GM13977 (cell line): ENCODE results near the gene EDDM13.
"Not testable (repeated sequence)": the region's sequence is repeated elsewhere in the genome, so short reads cannot be mapped to it uniquely, and the experiment has no call there.

Experiments
- DNase-seq: peaks from one replicate; pipeline ENCODE4 v3.0.0; 2012; ENCODE audit warnings: low spot score
- in situ Hi-C: fragments of 300-500 bp; cut with MboI; formaldehyde crosslinking; loops from one replicate; pipeline ENCODE4 v1.12.0; 2022; ENCODE audit warnings: low sequenced_read_pairs, low pct_unique_long_range_greater_than_20kb, mixed read lengths, inconsistent platforms; ENCODE audit not compliant: unreplicated experiment
- TF ChIP-seq, protein P1 (sequence below): IDR thresholded peaks from 2 replicates; pipeline ENCODE4 v1.5.1; 2012; ENCODE audit warnings: mild to moderate bottlenecking, control low read depth; ENCODE audit not compliant: insufficient read depth; ENCODE audit errors: extremely low read depth, missing control alignments

Gene EDDM13, protein sequence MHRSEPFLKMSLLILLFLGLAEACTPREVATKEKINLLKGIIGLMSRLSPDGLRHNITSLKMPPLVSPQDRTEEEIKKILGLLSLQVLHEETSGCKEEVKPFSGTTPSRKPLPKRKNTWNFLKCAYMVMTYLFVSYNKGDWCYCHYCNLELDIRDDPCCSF

DNA sequence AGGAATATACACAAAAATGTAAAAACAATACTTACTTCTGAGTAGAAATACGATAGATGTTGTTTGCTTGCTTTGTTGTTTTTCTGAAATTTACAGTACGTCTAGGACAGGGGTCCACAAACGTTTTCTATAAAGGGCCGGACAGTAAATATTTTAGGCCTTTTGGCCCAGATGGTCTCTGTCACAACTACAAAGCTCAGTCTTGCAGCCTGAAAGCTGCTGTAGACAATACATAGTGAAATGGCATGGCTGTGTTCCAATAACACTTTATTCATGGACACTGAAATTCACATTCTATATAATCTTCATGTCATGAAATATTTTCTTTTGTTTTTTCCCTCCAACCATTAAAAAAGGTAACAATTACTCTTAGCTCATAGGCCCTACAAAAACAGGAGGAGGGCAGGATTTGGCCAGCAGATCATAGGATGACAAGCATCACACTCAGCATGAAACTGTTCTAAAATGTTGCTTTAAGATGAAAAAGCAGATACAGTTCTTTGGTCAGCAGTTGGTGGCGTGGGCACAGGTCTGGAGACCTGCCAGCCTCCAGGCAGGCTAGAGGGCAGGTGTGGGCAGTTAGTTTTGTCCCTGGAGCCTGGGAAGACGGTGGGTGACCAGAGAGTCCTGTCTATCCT is at the start of gene EDDM13:
EDDM13 (plus strand) TSS at position 588 of the 638 bp plus-strand sequence. CDS start 87 bp downstream, outside the sequence.
- no peak for DNase-seq
- in situ Hi-C loops = no loop called here
- TF ChIP-seq, protein P1, sequence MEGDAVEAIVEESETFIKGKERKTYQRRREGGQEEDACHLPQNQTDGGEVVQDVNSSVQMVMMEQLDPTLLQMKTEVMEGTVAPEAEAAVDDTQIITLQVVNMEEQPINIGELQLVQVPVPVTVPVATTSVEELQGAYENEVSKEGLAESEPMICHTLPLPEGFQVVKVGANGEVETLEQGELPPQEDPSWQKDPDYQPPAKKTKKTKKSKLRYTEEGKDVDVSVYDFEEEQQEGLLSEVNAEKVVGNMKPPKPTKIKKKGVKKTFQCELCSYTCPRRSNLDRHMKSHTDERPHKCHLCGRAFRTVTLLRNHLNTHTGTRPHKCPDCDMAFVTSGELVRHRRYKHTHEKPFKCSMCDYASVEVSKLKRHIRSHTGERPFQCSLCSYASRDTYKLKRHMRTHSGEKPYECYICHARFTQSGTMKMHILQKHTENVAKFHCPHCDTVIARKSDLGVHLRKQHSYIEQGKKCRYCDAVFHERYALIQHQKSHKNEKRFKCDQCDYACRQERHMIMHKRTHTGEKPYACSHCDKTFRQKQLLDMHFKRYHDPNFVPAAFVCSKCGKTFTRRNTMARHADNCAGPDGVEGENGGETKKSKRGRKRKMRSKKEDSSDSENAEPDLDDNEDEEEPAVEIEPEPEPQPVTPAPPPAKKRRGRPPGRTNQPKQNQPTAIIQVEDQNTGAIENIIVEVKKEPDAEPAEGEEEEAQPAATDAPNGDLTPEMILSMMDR = no peak

DNA sequence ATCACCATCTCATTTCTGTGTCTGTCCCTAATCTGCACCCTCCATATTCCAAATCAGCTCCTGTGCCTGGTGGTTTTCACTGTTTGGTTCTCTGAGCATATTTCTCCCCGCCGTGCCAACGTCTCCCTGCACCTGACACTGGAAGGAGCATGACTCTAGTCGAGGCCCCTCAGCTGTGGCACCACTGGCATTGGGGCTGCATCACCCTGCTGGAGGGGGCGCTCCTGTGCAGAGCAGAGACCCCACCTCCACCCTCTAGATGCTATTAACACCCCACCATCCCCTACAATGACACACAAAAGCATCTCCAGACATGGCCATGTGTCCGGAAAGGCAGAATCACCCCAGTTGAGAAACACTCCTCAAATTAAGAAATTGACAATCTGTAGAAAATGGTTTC is 49.6 kb upstream of the EDDM13 start:
- DNase-seq = no peak
- TF ChIP-seq, protein P1 = no peak
- in situ Hi-C loops = no loop called here

DNA sequence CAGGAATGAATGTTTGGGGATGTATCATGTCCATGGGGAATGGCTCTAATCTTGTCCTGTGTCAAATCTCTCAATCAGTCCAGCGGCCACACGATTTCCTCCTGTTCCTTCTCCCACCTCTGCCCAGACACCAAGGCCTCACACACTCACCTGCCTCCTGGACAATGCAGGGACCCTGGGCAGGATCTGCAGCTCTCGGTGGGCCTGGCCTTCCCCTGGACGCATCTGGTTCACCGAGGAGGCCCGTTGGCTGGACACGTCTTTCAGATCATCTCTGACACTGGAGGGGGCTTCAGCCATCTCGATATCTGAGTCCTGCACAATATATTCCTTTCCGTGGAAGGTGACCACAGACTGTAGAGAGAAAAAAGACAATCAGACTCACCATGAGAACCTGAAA is 49.1 kb upstream of the EDDM13 start:
- DNase-seq = no peak
- TF ChIP-seq, protein P1 = no peak
- in situ Hi-C loops = no loop called here

DNA sequence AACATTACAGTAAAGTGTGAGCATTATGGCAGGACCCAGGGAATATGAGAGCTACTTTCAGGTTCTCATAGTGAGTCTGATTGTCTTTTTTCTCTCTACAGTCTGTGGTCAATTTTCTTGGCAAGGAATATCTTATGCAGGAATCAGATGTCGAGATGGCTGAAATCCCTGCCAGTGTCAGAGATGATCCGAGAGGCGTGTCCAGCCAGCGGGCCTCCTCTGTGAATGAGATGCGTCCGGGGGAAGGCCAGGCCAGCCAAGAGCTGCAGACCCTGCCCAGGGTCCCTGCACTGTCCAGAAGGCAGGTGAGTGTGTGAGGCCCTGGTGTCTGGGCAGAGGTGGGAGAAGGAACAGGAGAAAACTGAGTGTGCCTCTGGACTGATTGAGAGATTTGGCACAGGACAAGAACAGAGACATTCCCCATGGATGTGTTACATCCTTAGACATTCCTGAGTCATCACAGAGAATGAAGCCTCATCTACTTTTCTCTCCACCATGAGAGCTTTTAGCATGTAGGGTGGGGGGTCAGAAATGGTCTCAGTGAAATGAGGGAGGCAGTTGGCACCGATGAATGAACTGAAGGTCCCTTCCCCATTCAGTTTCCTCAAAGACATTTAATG is 27.3 kb upstream of the EDDM13 start:
- TF ChIP-seq, protein P1 = no peak
- in situ Hi-C loops = no loop called here
- DNase-seq = no peak

DNA sequence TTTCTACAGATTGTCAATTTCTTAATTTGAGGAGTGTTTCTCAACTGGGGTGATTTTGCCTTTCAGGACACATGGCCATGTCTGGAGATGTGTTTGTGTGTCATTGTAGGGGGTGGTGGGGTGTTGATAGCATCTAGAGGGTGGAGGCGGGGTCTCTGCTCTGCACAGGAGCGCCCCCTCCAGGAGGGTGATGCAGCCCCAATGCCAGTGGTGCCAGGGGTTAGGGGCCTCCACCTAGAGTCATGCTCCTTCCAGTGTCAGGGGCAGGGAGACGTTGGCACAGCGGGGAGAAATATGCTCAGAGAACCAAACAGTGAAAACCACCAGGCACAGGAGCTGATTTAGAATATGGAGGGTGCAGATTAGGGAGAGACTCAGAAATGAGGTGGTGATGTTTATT is 26.8 kb upstream of the EDDM13 start:
- DNase-seq, in situ Hi-C loops: not testable (repeated sequence)

DNA sequence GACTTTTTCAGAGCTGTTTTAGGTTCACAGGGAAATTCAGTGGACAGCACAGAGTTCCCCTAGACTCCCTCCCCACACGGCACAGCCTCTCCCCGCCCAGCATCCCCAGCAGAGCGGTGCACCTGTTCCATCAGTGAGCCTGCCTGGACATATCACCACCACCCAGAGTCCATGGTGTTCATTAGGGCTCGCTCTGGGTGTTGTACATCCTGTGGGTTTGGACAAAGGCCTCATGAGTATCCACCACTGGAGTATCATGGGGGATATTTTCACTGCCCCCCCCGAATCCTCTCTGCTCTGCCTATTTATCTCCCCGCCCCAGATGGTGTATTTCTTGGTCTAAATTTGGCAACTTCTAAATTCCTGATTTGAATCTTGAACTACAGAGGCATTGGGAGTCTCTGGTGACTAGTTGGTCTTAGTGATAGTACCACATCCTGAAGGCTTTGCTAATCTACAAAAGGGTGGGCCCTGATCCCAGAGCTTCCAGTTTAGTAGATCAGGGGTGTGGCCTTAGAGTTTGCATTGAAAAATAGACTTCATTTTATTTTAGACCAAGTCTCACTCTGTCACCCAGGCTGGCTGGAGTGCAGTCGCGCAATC is 23.7 kb upstream of the EDDM13 start:
- in situ Hi-C loops, DNase-seq: not testable (repeated sequence)

DNA sequence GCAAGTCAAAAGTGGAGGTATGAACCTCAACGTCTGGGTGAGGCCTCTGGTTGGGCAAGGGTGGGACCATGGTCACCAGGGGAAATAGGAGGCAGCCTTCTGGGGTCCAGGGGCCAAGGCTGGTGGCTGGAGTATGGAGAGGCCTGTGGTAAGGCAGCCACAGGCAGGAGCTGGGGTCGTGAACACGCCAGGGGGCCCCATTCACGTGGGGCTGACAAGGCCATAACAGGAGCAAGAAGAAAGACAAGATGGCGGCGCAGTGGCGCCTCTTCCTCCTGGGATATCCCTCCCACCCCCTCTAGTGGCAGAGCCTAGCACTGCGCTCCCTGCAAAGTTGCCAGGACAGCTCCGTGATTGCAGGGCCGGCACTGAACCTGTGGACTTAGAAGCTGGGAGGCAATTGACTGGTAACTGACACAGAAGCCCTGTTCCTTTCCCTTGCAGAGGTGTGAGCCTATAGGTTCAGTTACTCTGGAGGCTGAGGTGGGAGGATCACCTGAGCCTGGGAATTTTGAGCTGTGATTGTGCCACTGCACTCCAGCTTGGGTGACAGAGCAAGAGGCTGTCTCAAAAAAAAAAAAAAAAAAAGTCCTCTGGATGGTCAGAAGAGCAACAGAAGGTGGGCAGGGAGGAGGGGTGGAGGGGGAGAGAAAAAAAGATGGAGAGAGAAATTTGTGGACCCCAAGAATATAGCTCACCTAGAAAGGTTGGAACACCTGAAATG is 19.7 kb upstream of the EDDM13 start:
- in situ Hi-C loops = no loop called here
- TF ChIP-seq, protein P1 = peak; percentile 87
- DNase-seq = peak; percentile 69
